Psoas muscle (tissue), 8 donors: ENCODE measurements around the gene DOK3. TPM values are rescaled to one million over a fixed set of nuclear protein-coding genes. Genes with fewer than 3 reads are reported as not detected.
A peak's percentile ranks its signal among the peaks of the same experiment; 100 is the strongest.

Source experiments
- ATAC-seq, 4 donors: fragments of 200-7000 bp; cut with Tn5 transposase; one replicate each; pipeline ENCODE4 v1.9.1; 2020; ENCODE audit warnings: moderate library complexity in 3 of 4, mild to moderate bottlenecking in 2 of 4
- DNase-seq, 2 donors: peaks; one replicate each; pipeline ENCODE4 v3.0.0-alpha.2; 2020
- H3K27ac ChIP-seq: fragments of 200-600 bp; one replicate; pipeline ENCODE4 v1.8.0; 2022
- H3K27me3 ChIP-seq, 3 donors: fragments of 200-600 bp in 1 of 3; one replicate each; pipeline versions ENCODE4 v1.6.1 to v1.8.0; 2013 to 2022; ENCODE audit warnings: low read length in 2 of 3, mild to moderate bottlenecking in 2 of 3, moderate library complexity in 1 of 3; ENCODE audit not compliant: insufficient read depth in 3 of 3
- H3K36me3 ChIP-seq, 2 donors: fragments of 200-600 bp in 1 of 2; one replicate each; pipeline versions ENCODE4 v1.6.1 to v1.8.0; 2013 to 2022; ENCODE audit warnings: low read depth in 1 of 2, mild to moderate bottlenecking in 1 of 2, moderate library complexity in 1 of 2; ENCODE audit not compliant: insufficient read depth in 1 of 2
- H3K4me1 ChIP-seq: fragments of 200-600 bp; one replicate; pipeline ENCODE4 v1.8.0; 2022
- H3K4me3 ChIP-seq: fragments of 200-600 bp; one replicate; pipeline ENCODE4 v1.8.0; 2022; ENCODE audit warnings: mild to moderate bottlenecking
- H3K9me3 ChIP-seq: fragments of 200-600 bp; one replicate; pipeline ENCODE4 v1.8.0; 2022
- WGBS, 3 donors: extraction: QIAGEN DNeasy Blood & Tissue Kit; methylation state at CpG; one replicate each; pipeline versions ENCODE4 v1.1.6 to v1.1.7; 2013; 5-methylcytosine and 5-hydroxymethylcytosine counted together
- intact Hi-C, 2 donors: fragments of 100-400 bp; cut with DNase I; formaldehyde crosslinking; loops; one replicate each; pipeline versions ENCODE4 v1.11.0 to v1.14.2; 2022
- long read RNA-seq, 2 donors: library from polyadenylated mRNA; unstranded; transcript quantifications; one replicate each; pipeline ENCODE4 v2.0.0, GENCODE V29; 2021
- polyA plus RNA-seq, 3 donors: library from polyadenylated mRNA; stranded (reverse); fragments of 200-250 nt; gene quantifications; one replicate each; pipeline ENCODE4 v1.2.3, GENCODE V29; 2013
- total RNA-seq, 4 donors: library from RNA; stranded (reverse); fragmentation: NEBNext Ultra II Directional in 2 of 4; extraction: Animal tissue kit (Norgen Biotek cat#: 25700) in 2 of 4; gene quantifications; one replicate each; pipeline versions ENCODE4 v1.2.1 to v1.2.4, GENCODE V29; 2021 to 2023
- TF ChIP-seq, protein P1 (sequence below): fragments of 200-600 bp; IDR thresholded peaks from one replicate; pipeline ENCODE4 v1.8.0; 2022; ENCODE audit warnings: antibody characterized with exemption
- donor health status: healthy with polysubstance abuse.
- donor health status: DM: no; HTN: no; CAD: no; lungs with moderate emphysema.
- donor health status: Bipolar disorder and iron deficiency.
- donor health status: healthy.
- donor health status: DM: yes; HTN: yes; CAD: no.
- donor health status: DM: no; HTN: no; CAD: no.
- donor health status: DM: no; HTN: no; CAD: no.
- donor health status: DM: yes; HTN: yes; CAD: no.

DOK3 gene, protein sequence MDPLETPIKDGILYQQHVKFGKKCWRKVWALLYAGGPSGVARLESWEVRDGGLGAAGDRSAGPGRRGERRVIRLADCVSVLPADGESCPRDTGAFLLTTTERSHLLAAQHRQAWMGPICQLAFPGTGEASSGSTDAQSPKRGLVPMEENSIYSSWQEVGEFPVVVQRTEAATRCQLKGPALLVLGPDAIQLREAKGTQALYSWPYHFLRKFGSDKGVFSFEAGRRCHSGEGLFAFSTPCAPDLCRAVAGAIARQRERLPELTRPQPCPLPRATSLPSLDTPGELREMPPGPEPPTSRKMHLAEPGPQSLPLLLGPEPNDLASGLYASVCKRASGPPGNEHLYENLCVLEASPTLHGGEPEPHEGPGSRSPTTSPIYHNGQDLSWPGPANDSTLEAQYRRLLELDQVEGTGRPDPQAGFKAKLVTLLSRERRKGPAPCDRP
- total RNA-seq = 1 to 10 TPM; 2.4 to 5.4 (median 3.1) TPM
- polyA plus RNA-seq = 1 to 10 TPM in 2 of 3 donors, under 1 TPM in 1; 0.44 to 5.0 (median 3.8) TPM
- long read RNA-seq, donor 1, partial matches to known transcripts = 1 of 1 reads
- long read RNA-seq, donor 1, other reads (novel, unspliced or antisense) = 0 of 1 reads
- long read RNA-seq, donor 2, partial matches to known transcripts = 0 of 2 reads
- long read RNA-seq, donor 2, other reads (novel, unspliced or antisense) = 2 of 2 reads

DNA sequence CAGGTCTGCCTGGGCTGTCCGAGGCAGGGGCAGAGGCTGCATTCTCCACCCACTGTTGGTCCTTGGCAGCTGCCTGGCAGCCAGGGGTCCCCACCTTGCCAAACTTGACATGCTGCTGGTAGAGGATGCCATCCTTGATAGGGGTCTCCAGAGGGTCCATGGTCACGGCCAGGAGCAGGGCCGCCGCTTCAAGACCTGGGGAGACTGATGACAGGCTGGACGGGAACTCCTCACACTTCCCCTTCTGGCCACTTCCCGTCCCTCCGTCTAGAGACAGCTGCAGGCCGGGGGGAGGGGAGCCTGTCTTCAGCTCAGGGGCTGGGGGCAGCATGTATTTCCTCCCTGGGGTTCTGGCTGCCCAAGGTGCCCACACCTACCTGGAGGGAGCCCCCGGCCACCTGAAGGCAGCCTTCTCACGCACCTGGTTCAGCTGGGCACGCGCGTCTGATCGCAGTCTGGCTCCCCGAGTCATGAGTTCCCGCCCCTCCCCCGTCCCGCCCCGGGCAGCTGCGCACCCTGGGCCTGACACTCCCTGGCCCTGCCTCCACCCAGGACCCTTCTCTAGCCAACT, at the start of gene DOK3:
Gene DOK3 (minus strand): TSS at position 446 of the 571 bp plus-strand sequence. CDS start 286 bp downstream, at position 160.
- Histone ChIP-seq H3K9me3 (no peaks in the 10 kb centered on the region), H3K36me3 (peaks cover 7 to 47% of the 10 kb centered on the region in 2 donors), H3K27ac (peak within 1 kb of the TSS; percentile 23), H3K4me1 (no peaks in the 10 kb centered on the region), H3K4me3 (peak within 1 kb of the TSS; percentile 54), H3K27me3 (no peaks in the 10 kb centered on the region)
- TF ChIP-seq, protein P1, sequence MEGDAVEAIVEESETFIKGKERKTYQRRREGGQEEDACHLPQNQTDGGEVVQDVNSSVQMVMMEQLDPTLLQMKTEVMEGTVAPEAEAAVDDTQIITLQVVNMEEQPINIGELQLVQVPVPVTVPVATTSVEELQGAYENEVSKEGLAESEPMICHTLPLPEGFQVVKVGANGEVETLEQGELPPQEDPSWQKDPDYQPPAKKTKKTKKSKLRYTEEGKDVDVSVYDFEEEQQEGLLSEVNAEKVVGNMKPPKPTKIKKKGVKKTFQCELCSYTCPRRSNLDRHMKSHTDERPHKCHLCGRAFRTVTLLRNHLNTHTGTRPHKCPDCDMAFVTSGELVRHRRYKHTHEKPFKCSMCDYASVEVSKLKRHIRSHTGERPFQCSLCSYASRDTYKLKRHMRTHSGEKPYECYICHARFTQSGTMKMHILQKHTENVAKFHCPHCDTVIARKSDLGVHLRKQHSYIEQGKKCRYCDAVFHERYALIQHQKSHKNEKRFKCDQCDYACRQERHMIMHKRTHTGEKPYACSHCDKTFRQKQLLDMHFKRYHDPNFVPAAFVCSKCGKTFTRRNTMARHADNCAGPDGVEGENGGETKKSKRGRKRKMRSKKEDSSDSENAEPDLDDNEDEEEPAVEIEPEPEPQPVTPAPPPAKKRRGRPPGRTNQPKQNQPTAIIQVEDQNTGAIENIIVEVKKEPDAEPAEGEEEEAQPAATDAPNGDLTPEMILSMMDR = no peak
- peak in 1 of 2 donors; percentile 55 for DNase-seq
- 17 to 26% (median 20%) methylated on average over 7 to 20 of the region's 20 CpGs for WGBS, 3 donors
- peak in 3 of 4 donors; percentile 15 to 51 (median 35) for ATAC-seq
- intact Hi-C loops = no loop called here

DNA sequence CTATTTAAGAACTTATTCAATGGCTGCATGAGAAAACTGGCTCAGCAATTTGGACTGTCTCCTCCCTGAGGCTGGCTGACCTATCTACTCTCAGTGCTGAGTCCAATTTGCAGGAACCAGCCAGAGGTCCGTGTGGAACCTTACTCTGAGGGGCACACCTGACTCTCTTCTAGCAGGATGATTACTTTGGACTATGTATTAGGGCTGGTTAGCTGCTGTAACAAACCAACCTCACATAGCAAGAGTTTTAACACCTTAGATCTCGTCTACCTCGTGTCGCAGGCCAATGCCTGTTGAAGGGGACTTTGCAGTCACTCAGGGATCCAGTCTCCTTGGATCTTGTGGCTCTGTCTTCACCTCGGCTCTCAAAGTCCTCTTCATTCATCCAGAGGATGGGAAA, 48.2 kb upstream of the DOK3 start:
- ATAC-seq (no peak), DNase-seq (no peak)
- H3K4me3 ChIP-seq = no peak overlapping the region
- H3K36me3 ChIP-seq = peaks cover 0 to 2% of the 10 kb centered on the region in 2 donors
- peaks cover 21% of the 10 kb centered on the region for H3K4me1 ChIP-seq
- peak overlapping the region; percentile 56 for H3K27ac ChIP-seq
- TF ChIP-seq, protein P1 = no peak
- intact Hi-C loops = no loop called here
- H3K9me3 ChIP-seq = no peaks in the 10 kb centered on the region
- WGBS, 3 donors = 74 to 77% (median 75%) methylated on average over 5 of the region's 5 CpGs
- no peaks in the 10 kb centered on the region for H3K27me3 ChIP-seq

DNA sequence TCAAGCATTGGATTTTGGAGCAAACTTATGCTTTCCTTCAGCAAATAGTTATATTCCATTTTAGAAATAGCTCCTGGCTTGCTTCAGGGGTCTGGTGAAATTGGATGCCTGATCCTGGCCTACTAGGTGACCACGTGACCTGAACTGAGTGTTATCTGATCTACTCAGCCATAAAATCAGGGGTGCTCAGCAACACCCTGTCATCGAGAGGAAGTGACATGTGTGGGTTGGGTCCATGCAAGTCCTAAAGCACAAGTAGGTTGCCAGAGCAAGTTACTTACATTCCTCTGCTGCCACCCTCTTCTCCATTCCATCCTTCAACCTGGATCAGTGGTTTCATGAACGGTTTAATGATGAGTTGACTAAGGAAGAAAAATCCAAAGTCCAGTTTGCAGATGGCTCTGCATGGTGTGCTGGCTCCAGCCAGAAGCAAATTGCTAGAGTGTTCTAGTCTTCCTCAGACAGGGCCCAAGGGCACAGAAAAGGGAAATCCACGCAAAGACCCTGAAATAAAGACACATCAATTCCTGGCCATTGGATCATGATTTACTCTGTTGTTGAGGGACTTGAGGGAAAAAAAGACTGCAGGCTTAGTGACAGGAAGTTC, 47.5 kb upstream of the DOK3 start:
- peak overlapping the region; percentile 56 for H3K27ac ChIP-seq
- TF ChIP-seq, protein P1 = no peak
- no peak overlapping the region for H3K4me3 ChIP-seq
- intact Hi-C loops = no loop called here
- peaks cover 27% of the 10 kb centered on the region for H3K4me1 ChIP-seq
- H3K27me3 ChIP-seq = no peaks in the 10 kb centered on the region
- H3K9me3 ChIP-seq = no peaks in the 10 kb centered on the region
- WGBS, 3 donors = 22 to 32% (median 29%) methylated on average over 4 of the region's 4 CpGs
- DNase-seq (no peak), ATAC-seq (peak in 2 of 4 donors; percentile 24 to 42)
- H3K36me3 ChIP-seq = peaks cover 0 to 9% of the 10 kb centered on the region in 2 donors

DNA sequence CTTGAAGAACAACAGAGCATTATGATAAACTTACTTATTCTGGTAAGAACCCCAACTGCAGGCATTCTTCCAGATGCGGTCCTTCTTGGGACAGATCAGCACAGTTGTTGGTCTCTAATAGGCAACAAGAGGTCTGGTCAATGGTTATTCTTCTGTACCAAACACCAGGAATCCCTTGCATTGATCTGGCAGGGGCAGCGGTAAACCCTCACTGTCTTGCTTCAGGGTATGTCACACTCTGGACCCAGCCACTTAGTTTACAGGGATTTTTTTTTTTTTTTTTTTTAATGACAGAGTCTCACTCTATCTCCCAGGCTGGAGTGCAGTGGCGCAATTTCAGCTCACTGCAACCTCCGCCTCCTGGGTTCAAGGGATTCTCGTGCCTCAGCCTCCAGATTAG, 46.0 kb upstream of the DOK3 start:
- peaks cover 32% of the 10 kb centered on the region for H3K4me1 ChIP-seq
- peaks cover 0 to 24% of the 10 kb centered on the region in 2 donors for H3K36me3 ChIP-seq
- DNase-seq (no peak), ATAC-seq (no peak)
- no peaks in the 10 kb centered on the region for H3K27me3 ChIP-seq
- 79 to 92% (median 83%) methylated on average over 5 of the region's 5 CpGs for WGBS, 3 donors
- intact Hi-C loops = no loop called here
- TF ChIP-seq, protein P1 = no peak
- H3K9me3 ChIP-seq = no peaks in the 10 kb centered on the region
- H3K4me3 ChIP-seq = no peak overlapping the region
- peak overlapping the region; percentile 85 for H3K27ac ChIP-seq
